Peyer's patch (tissue), 4 donors: ENCODE data around the gene YIF1B.

ENCODE experiments used
- POLR2A ChIP-seq, 2 donors: fragments of 450-650 bp; IDR thresholded peaks; one replicate each; pipeline ENCODE4 v1.5.1; 2017; ENCODE audit warnings: antibody characterized with exemption in 2 of 2, mild to moderate bottlenecking in 2 of 2, moderate library complexity in 2 of 2
- TF ChIP-seq, protein P1 (sequence below), 6 experiments: fragments of 450-650 bp in 4 of 6; fragments of 200-600 bp in 2 of 6; sonication (generic) in 1 of 6; IDR thresholded peaks; one replicate each; pipeline ENCODE4 v1.5.1; 2017 to 2019; ENCODE audit warnings: antibody characterized with exemption in 6 of 6, mild to moderate bottlenecking in 3 of 6, moderate library complexity in 1 of 6

DNA sequence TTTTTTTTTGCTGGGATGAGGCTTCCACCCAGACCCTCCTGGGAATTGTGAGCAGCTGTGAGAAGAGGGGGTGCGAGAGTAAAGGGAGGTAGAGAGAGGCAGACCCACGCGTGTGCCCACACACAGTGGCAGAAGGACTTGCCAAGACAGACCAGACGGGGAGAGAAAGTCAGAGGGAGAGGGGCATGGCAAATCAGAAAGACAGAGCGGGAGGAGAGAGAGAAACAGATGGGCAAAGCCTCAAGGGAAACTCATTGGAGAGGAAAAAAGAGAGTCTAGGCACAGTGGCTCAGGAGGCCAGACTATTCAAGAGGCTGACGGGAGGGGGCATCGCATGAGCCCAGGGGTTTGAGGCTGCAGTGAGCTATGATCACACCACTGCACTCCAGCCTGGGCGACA is 36.9 kb upstream of the YIF1B start:
- TF ChIP-seq POLR2A (IDR thresholded peaks at IDR 0.05) = no peak
- TF ChIP-seq, protein P1, sequence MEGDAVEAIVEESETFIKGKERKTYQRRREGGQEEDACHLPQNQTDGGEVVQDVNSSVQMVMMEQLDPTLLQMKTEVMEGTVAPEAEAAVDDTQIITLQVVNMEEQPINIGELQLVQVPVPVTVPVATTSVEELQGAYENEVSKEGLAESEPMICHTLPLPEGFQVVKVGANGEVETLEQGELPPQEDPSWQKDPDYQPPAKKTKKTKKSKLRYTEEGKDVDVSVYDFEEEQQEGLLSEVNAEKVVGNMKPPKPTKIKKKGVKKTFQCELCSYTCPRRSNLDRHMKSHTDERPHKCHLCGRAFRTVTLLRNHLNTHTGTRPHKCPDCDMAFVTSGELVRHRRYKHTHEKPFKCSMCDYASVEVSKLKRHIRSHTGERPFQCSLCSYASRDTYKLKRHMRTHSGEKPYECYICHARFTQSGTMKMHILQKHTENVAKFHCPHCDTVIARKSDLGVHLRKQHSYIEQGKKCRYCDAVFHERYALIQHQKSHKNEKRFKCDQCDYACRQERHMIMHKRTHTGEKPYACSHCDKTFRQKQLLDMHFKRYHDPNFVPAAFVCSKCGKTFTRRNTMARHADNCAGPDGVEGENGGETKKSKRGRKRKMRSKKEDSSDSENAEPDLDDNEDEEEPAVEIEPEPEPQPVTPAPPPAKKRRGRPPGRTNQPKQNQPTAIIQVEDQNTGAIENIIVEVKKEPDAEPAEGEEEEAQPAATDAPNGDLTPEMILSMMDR (IDR thresholded peaks at IDR 0.05) = no peak
